HepG2 (cell line): ENCODE measurements around the gene COQ8A. TPM values are rescaled to one million over a fixed set of nuclear protein-coding genes. Genes with fewer than 3 reads are reported as not detected.

ENCODE experiments used
- CENPX ChIP-seq: sonication (generic); formaldehyde crosslinking; IDR thresholded peaks from 2 replicates; pipeline ENCODE4 v1.9.0; 2021; ENCODE audit warnings: mild to moderate bottlenecking, missing genetic modification reagents, moderate library complexity
- GATAD2A ChIP-seq: IDR thresholded peaks from 2 replicates; pipeline ENCODE4 v1.6.1; 2016
- GZF1 ChIP-seq: sonication (generic); formaldehyde crosslinking; IDR thresholded peaks from 2 replicates; pipeline ENCODE4 v1.5.1; 2020; ENCODE audit warnings: mild to moderate bottlenecking, missing genetic modification reagents
- KAT2B ChIP-seq: fragments of 150-350 bp; IDR thresholded peaks from 2 replicates; pipeline ENCODE4 v1.6.1; 2014; ENCODE audit warnings: low read depth, low read length, borderline replicate concordance
- SMARCC2 ChIP-seq: fragments of 450-650 bp; IDR thresholded peaks from 2 replicates; pipeline ENCODE4 v1.6.1; 2017; ENCODE audit warnings: antibody characterized with exemption, mild to moderate bottlenecking
- ZNF614 ChIP-seq: IDR thresholded peaks from 2 replicates; pipeline ENCODE4 v1.6.1; 2018; ENCODE audit warnings: missing biosample characterization, missing genetic modification reagents, inconsistent platforms, borderline replicate concordance
- polyA plus RNA-seq, 8 experiments: library from polyadenylated mRNA; depleted of rRNA in 3 of 8; stranded (reverse) in 7 of 8; unstranded in 1 of 8; fragments of >200 nt; fragmentation: Illumina TruSeq in 4 of 8; extraction: Trizol in 4 of 8; gene quantifications; 2 replicates each; pipeline versions ENCODE4 v1.2.1 to v1.2.3, GENCODE V29; 2011 to 2016; ENCODE audit warnings: low read depth in 4 of 8, missing spikeins in 1 of 8, mixed read lengths in 1 of 8; ENCODE audit not compliant: insufficient read depth in 1 of 8
- total RNA-seq, 5 experiments: library from RNA; depleted of rRNA; stranded (reverse); fragments of >200 nt; fragmentation: Illumina TruSeq; extraction: Trizol; gene quantifications; 2 replicates each; pipeline ENCODE4 v1.2.3, GENCODE V29; 2016; ENCODE audit warnings: low read depth in 1 of 5
- TF ChIP-seq, protein P1 (sequence below): sonication (generic); formaldehyde crosslinking; IDR thresholded peaks from 2 replicates; pipeline ENCODE4 v1.5.0; 2020; ENCODE audit warnings: missing genetic modification reagents
- TF ChIP-seq, protein P2 (sequence below): sonication (generic); formaldehyde crosslinking; IDR thresholded peaks from 2 replicates; pipeline ENCODE4 v1.4.0; 2020; ENCODE audit warnings: missing genetic modification reagents
- TF ChIP-seq, protein P3 (sequence below): sonication (generic); formaldehyde crosslinking; IDR thresholded peaks from 2 replicates; pipeline ENCODE4 v1.5.0; 2020; ENCODE audit warnings: missing genetic modification reagents
- TF ChIP-seq, protein P4 (sequence below): sonication (generic); formaldehyde crosslinking; IDR thresholded peaks from 2 replicates; pipeline ENCODE4 v1.8.0; 2022; ENCODE audit warnings: missing genetic modification reagents, mild to moderate bottlenecking, moderate library complexity, borderline replicate concordance

Gene COQ8A
- total and polyA plus RNA-seq, 2 of the 13 experiments (the other 11 are each of a cell fraction or from before 2014, with no cell fraction given): 60.4 to 88.7 TPM

DNA sequence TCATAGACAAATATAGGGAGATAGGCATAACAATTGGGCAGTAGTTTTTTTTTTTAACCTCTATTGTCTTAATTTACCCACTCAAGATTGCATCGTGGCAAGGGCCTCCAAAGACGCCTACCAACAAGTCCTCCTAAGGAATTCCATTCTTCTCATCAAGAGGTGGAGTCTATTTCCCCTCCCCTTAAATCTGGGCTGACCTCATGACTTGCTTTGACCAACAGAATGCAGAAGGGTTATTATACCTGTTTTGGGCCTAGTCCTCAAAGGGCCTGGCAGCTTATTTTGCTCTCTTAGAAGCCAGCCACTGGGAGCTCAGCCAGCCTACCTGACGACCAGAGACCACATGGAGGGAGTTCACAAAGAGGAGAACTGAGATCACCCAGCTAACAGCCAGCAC is 92.3 kb downstream of the COQ8A start (continued):
- TF ChIP-seq, protein P1, sequence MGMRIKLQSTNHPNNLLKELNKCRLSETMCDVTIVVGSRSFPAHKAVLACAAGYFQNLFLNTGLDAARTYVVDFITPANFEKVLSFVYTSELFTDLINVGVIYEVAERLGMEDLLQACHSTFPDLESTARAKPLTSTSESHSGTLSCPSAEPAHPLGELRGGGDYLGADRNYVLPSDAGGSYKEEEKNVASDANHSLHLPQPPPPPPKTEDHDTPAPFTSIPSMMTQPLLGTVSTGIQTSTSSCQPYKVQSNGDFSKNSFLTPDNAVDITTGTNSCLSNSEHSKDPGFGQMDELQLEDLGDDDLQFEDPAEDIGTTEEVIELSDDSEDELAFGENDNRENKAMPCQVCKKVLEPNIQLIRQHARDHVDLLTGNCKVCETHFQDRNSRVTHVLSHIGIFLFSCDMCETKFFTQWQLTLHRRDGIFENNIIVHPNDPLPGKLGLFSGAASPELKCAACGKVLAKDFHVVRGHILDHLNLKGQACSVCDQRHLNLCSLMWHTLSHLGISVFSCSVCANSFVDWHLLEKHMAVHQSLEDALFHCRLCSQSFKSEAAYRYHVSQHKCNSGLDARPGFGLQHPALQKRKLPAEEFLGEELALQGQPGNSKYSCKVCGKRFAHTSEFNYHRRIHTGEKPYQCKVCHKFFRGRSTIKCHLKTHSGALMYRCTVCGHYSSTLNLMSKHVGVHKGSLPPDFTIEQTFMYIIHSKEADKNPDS (CRISPR knock-in tag): no peak
- TF ChIP-seq GZF1 (no peak), KAT2B (no peak), ZNF614 (CRISPR knock-in tag) (no peak), GATAD2A (no peak), SMARCC2 (no peak), CENPX (CRISPR knock-in tag) (no peak)
- TF ChIP-seq, protein P2, sequence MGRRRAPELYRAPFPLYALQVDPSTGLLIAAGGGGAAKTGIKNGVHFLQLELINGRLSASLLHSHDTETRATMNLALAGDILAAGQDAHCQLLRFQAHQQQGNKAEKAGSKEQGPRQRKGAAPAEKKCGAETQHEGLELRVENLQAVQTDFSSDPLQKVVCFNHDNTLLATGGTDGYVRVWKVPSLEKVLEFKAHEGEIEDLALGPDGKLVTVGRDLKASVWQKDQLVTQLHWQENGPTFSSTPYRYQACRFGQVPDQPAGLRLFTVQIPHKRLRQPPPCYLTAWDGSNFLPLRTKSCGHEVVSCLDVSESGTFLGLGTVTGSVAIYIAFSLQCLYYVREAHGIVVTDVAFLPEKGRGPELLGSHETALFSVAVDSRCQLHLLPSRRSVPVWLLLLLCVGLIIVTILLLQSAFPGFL (CRISPR knock-in tag): no peak
- TF ChIP-seq, protein P3, sequence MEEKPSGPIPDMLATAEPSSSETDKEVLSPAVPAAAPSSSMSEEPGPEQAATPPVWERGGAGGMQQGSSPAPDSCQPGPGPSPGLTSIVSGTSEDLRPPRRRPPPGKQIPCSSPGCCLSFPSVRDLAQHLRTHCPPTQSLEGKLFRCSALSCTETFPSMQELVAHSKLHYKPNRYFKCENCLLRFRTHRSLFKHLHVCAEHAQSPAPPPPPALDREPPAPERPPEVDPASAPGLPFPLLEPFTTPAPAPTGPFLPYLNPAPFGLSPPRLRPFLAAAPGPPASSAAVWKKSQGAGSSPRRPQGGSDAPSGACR (CRISPR knock-in tag): no peak
- TF ChIP-seq, protein P4, sequence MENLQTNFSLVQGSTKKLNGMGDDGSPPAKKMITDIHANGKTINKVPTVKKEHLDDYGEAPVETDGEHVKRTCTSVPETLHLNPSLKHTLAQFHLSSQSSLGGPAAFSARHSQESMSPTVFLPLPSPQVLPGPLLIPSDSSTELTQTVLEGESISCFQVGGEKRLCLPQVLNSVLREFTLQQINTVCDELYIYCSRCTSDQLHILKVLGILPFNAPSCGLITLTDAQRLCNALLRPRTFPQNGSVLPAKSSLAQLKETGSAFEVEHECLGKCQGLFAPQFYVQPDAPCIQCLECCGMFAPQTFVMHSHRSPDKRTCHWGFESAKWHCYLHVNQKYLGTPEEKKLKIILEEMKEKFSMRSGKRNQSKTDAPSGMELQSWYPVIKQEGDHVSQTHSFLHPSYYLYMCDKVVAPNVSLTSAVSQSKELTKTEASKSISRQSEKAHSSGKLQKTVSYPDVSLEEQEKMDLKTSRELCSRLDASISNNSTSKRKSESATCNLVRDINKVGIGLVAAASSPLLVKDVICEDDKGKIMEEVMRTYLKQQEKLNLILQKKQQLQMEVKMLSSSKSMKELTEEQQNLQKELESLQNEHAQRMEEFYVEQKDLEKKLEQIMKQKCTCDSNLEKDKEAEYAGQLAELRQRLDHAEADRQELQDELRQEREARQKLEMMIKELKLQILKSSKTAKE: no peak
